HG02588 (cell line): Measurements from ENCODE around the gene GGCX.

Experiments
- ATAC-seq: cut with Tn5 transposase; IDR thresholded peaks from one replicate; pipeline ENCODE4 v1.9.1; 2021; ENCODE audit warnings: mild to moderate bottlenecking, moderate library complexity; ENCODE audit not compliant: unreplicated experiment

The GGCX gene

GRCh38 chr2:85522090-85522647 lies 39.1 kb downstream of the GGCX start:
- ATAC-seq = no peak

- no peak for ATAC-seq
These were observed 44.5 kb downstream of the GGCX start for GRCh38 chr2:85516653-85517389.

- ATAC-seq = no peak
These were observed 47.0 kb downstream of the GGCX start for GRCh38 chr2:85514323-85514722.

GRCh38 chr2:85511008-85511811 lies 50.1 kb downstream of the GGCX start:
- no peak for ATAC-seq

GRCh38 chr2:85506768-85507181 lies 54.5 kb downstream of the GGCX start:
- ATAC-seq = no peak

GRCh38 chr2:85505551-85506238 lies 55.6 kb downstream of the GGCX start:
- ATAC-seq = no peak

- no peak for ATAC-seq
These were observed 56.5 kb downstream of the GGCX start for GRCh38 chr2:85504778-85505261.

- no peak for ATAC-seq
These were observed 57.2 kb downstream of the GGCX start for GRCh38 chr2:85503851-85504777.

GRCh38 chr2:85503168-85503850 lies 58.0 kb downstream of the GGCX start:
- ATAC-seq = no peak

- no peak for ATAC-seq
These were observed 58.6 kb downstream of the GGCX start for GRCh38 chr2:85502720-85503119.

- ATAC-seq = no peak
These were observed 60.0 kb downstream of the GGCX start for GRCh38 chr2:85501248-85501647.

GRCh38 chr2:85497944-85498630 lies 63.2 kb downstream of the GGCX start:
- no peak for ATAC-seq

GRCh38 chr2:85496436-85496835 lies 64.9 kb downstream of the GGCX start:
- no peak for ATAC-seq
